GM23338 (cell line): ENCODE measurements around the gene UBAC2. TPM values are rescaled to one million over a fixed set of nuclear protein-coding genes. Genes with fewer than 3 reads are reported as not detected.
A peak's percentile ranks its signal among the peaks of the same experiment; 100 is the strongest.

ENCODE experiments used
- ATAC-seq: fragments of 200-7000 bp; cut with Tn5 transposase; 3 replicates; pipeline ENCODE4 v1.9.1; 2020
- DNase-seq: peaks from one replicate; pipeline ENCODE4 v3.0.0-alpha.2; 2015; ENCODE audit warnings: low spot score
- H2AFZ ChIP-seq: fragments of 200-600 bp; sonication (generic); 2 replicates; pipeline ENCODE4 v1.8.0; 2016; ENCODE audit warnings: antibody characterized with exemption, mild to moderate bottlenecking, moderate library complexity
- H3F3A ChIP-seq: fragments of 200-600 bp; sonication (generic); replicated peaks from 2 replicates; pipeline ENCODE4 v1.8.0; 2017; ENCODE audit warnings: antibody characterized with exemption, mixed run types, low read depth
- H3K27ac ChIP-seq: fragments of 200-600 bp; sonication (generic); 2 replicates; pipeline ENCODE4 v1.6.1; 2016; ENCODE audit warnings: low read depth
- H3K27me3 ChIP-seq: fragments of 200-600 bp; sonication (generic); 2 replicates; pipeline ENCODE4 v1.8.0; 2016; ENCODE audit warnings: mild to moderate bottlenecking, mixed run types, moderate library complexity; ENCODE audit not compliant: insufficient read depth
- H3K36me3 ChIP-seq: fragments of 200-600 bp; sonication (generic); 2 replicates; pipeline ENCODE4 v1.8.0; 2016; ENCODE audit warnings: mild to moderate bottlenecking; ENCODE audit not compliant: insufficient read depth
- H3K4me1 ChIP-seq: fragments of 200-600 bp; sonication (generic); 2 replicates; pipeline ENCODE4 v1.8.0; 2016; ENCODE audit warnings: mild to moderate bottlenecking, moderate library complexity; ENCODE audit not compliant: insufficient read depth
- H3K4me2 ChIP-seq: fragments of 200-600 bp; sonication (generic); 2 replicates; pipeline ENCODE4 v1.7.1; 2017; ENCODE audit warnings: mixed run types
- H3K4me3 ChIP-seq: fragments of 200-600 bp; sonication (generic); 2 replicates; pipeline ENCODE4 v1.6.1; 2016; ENCODE audit warnings: mixed run types
- H3K79me2 ChIP-seq: fragments of 200-600 bp; sonication (generic); replicated peaks from 2 replicates; pipeline ENCODE4 v1.8.0; 2017; ENCODE audit warnings: mild to moderate bottlenecking; ENCODE audit not compliant: insufficient read depth
- H3K9me2 ChIP-seq: fragments of 200-600 bp; sonication (generic); 2 replicates; pipeline ENCODE4 v1.8.0; 2017; ENCODE audit not compliant: insufficient read depth
- H4K20me1 ChIP-seq: fragments of 200-600 bp; sonication (generic); replicated peaks from 2 replicates; pipeline ENCODE4 v1.8.0; 2017; ENCODE audit warnings: mild to moderate bottlenecking; ENCODE audit not compliant: insufficient read depth
- H3K27ac Mint-ChIP-seq: 2 replicates; pipeline ENCODE4 v1.8.0; 2020; ENCODE audit warnings: inconsistent platforms, mild to moderate bottlenecking, moderate library complexity, mixed read lengths
- H3K27me3 Mint-ChIP-seq: 3 replicates; pipeline ENCODE4 v1.8.0; 2022; ENCODE audit warnings: low read depth, mild to moderate bottlenecking, moderate library complexity, mixed read lengths, inconsistent platforms; ENCODE audit not compliant: insufficient read depth, poor library complexity
- H3K36me3 Mint-ChIP-seq: 3 replicates; pipeline ENCODE4 v1.8.0; 2021; ENCODE audit warnings: low read depth, mild to moderate bottlenecking, inconsistent platforms, moderate library complexity, mixed read lengths
- H3K4me1 Mint-ChIP-seq: 3 replicates; pipeline ENCODE4 v1.8.0; 2020; ENCODE audit warnings: mild to moderate bottlenecking, inconsistent platforms, mixed read lengths
- H3K4me3 Mint-ChIP-seq: 3 replicates; pipeline ENCODE4 v1.8.0; 2021; ENCODE audit warnings: moderate library complexity, mild to moderate bottlenecking, inconsistent platforms, mixed read lengths
- H3K9me3 Mint-ChIP-seq: 3 replicates; pipeline ENCODE4 v1.8.0; 2020; ENCODE audit warnings: moderate library complexity, mild to moderate bottlenecking, inconsistent platforms, mixed read lengths
- CREB1 ChIP-seq: fragments of 250-450 bp; sonication (Bioruptor Pico); IDR thresholded peaks from 2 replicates; pipeline ENCODE4 v1.5.0; 2020; ENCODE audit warnings: low read depth, mild to moderate bottlenecking, moderate library complexity
- CTCF ChIP-seq, 2 experiments: fragments of 200-600 bp in 1 of 2; sonication (generic) in 1 of 2; conservative IDR thresholded peaks; 2 replicates each; pipeline versions ENCODE4 v1.5.1 to v1.6.1; 2016 to 2017; ENCODE audit warnings: antibody characterized with exemption in 2 of 2, low read depth in 2 of 2, mild to moderate bottlenecking in 2 of 2, moderate library complexity in 1 of 2
- EZH2 ChIP-seq: fragments of 200-600 bp; sonication (generic); IDR thresholded peaks from one replicate; pipeline ENCODE4 v1.8.0; 2017; ENCODE audit warnings: antibody characterized with exemption, mild to moderate bottlenecking, low read depth; ENCODE audit not compliant: unreplicated experiment
- STAT1 ChIP-seq: IDR thresholded peaks from one replicate; pipeline ENCODE4 v1.6.1; 2016; ENCODE audit warnings: antibody characterized with exemption; ENCODE audit not compliant: unreplicated experiment
- ZNF114 ChIP-seq: fragments of 250-450 bp; sonication (Bioruptor Pico); IDR thresholded peaks from 2 replicates; pipeline ENCODE4 v1.5.0; 2020; ENCODE audit warnings: mild to moderate bottlenecking, moderate library complexity
- ZNF331 ChIP-seq: fragments of 250-450 bp; sonication (Bioruptor Pico); IDR thresholded peaks from 2 replicates; pipeline ENCODE4 v1.5.0; 2020; ENCODE audit warnings: low read depth, mild to moderate bottlenecking, moderate library complexity
- ZNF462 ChIP-seq: fragments of 250-450 bp; sonication (Bioruptor Pico); IDR thresholded peaks from 2 replicates; pipeline ENCODE4 v1.5.0; 2020; ENCODE audit warnings: mild to moderate bottlenecking, moderate library complexity
- polyA plus RNA-seq: library from polyadenylated mRNA; unstranded; fragments of >200 nt; fragmentation: Nextera tagmentation; extraction: Ambion mirVana; gene quantifications from 2 replicates; pipeline ENCODE4 v1.2.1, GENCODE V29; 2016
- total RNA-seq: library from RNA; depleted of rRNA; stranded (reverse); fragments of >200 nt; shearing (Covaris generic); gene quantifications from 2 replicates; pipeline ENCODE4 v1.2.3, GENCODE V29; 2014
- TF ChIP-seq, protein P1 (sequence below): IDR thresholded peaks from one replicate; pipeline ENCODE4 v1.6.1; 2018; ENCODE audit warnings: antibody characterized with exemption; ENCODE audit not compliant: unreplicated experiment

The UBAC2 gene
- total and polyA plus RNA-seq, 2 experiments from 2014 or later: 37.9 to 76.9 TPM

DNA sequence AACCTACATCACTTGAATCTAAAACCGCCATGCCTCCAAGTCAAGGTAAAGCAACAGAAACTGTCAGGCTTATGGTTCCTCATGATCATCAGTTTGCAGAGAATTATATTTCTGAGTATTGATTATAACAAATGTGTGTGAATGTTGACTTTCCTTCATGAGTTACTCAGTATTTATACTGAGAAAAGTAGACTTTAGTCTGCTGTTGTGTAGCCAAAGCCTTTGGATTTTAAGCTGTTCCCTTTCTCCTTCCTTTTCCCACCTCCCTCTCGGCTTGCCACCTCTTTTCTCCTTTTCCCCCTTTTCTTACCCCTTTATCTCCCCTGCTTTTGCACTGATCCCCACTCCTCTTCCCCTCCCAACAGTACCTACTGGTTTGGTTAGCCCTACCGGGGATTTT lies 78.2 kb downstream of the UBAC2 start (continued):
- TF ChIP-seq ZNF462 (CRISPR knock-in tag) (no peak), ZNF114 (CRISPR knock-in tag) (no peak), CREB1 (CRISPR knock-in tag) (no peak)
- TF ChIP-seq, protein P1, sequence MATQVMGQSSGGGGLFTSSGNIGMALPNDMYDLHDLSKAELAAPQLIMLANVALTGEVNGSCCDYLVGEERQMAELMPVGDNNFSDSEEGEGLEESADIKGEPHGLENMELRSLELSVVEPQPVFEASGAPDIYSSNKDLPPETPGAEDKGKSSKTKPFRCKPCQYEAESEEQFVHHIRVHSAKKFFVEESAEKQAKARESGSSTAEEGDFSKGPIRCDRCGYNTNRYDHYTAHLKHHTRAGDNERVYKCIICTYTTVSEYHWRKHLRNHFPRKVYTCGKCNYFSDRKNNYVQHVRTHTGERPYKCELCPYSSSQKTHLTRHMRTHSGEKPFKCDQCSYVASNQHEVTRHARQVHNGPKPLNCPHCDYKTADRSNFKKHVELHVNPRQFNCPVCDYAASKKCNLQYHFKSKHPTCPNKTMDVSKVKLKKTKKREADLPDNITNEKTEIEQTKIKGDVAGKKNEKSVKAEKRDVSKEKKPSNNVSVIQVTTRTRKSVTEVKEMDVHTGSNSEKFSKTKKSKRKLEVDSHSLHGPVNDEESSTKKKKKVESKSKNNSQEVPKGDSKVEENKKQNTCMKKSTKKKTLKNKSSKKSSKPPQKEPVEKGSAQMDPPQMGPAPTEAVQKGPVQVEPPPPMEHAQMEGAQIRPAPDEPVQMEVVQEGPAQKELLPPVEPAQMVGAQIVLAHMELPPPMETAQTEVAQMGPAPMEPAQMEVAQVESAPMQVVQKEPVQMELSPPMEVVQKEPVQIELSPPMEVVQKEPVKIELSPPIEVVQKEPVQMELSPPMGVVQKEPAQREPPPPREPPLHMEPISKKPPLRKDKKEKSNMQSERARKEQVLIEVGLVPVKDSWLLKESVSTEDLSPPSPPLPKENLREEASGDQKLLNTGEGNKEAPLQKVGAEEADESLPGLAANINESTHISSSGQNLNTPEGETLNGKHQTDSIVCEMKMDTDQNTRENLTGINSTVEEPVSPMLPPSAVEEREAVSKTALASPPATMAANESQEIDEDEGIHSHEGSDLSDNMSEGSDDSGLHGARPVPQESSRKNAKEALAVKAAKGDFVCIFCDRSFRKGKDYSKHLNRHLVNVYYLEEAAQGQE: no peak

DNA sequence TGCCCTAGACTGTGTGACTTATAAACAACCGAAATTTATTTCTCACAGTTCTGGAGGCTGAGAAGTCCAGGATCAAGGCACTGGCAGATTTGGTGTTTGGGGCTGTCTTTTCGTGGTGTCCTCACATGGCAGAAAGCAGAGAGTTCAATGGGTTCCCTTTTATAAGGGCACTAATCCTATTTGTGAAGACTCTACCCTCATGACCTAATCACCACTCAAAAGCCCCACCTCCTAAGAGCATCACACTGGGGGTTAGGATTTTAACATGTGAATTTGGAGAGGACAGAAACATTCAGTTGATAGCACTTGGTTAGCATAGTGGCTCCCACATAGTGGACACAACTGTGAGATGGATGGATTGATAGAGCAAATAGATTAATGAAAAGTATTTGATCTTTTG lies 79.0 kb downstream of the UBAC2 start:
- Mint-ChIP-seq H3K9me3 (no peaks in the 10 kb centered on the region), H3K36me3 (no peaks in the 10 kb centered on the region; the same call in 2 of the 3 replicates), H3K27ac (no peak overlapping the region), H3K4me1 (peaks cover 35% of the 10 kb centered on the region), H3K27me3 (peaks cover 5% of the 10 kb centered on the region), H3K4me3 (no peak overlapping the region)
- no peak overlapping the region for H3K4me2 ChIP-seq
- no peaks in the 10 kb centered on the region for H3K27me3 ChIP-seq
- no peaks in the 10 kb centered on the region for H3K9me2 ChIP-seq
- no peak overlapping the region for H2AFZ ChIP-seq
- H4K20me1 ChIP-seq: peaks cover 11% of the 10 kb centered on the region
- H3K36me3 ChIP-seq: no peaks in the 10 kb centered on the region; the same call in 1 of the 2 replicates
- H3K4me1 ChIP-seq: peaks cover 13% of the 10 kb centered on the region
- no peak overlapping the region for H3K27ac ChIP-seq
- no peak for DNase-seq
- peak; percentile 20; the same call in 2 of the 3 replicates for ATAC-seq
- H3F3A ChIP-seq: no peaks in the 10 kb centered on the region
- no peak overlapping the region for H3K4me3 ChIP-seq
- peaks cover 9% of the 10 kb centered on the region for H3K79me2 ChIP-seq
- no peak for TF ChIP-seq ZNF331
- no peak for TF ChIP-seq CREB1 (CRISPR knock-in tag)
- TF ChIP-seq EZH2: no peak
- no peak for TF ChIP-seq STAT1
- no peak for TF ChIP-seq CTCF (conservative IDR thresholded peaks at IDR 0.05; ENCODE audit: low read depth in 2 of 2)
